ENCODE measurements around the gene RFX2. TPM values are rescaled to one million over a fixed set of nuclear protein-coding genes. Genes with fewer than 3 reads are reported as not detected.
"Not testable (repeated sequence)": the region's sequence is repeated elsewhere in the genome, so short reads cannot be mapped to it uniquely, and the experiment has no call there.

RFX2 gene
- total RNA-seq, 2 experiments from 2014 or later, result 4.7 to 6.0 TPM

DNA sequence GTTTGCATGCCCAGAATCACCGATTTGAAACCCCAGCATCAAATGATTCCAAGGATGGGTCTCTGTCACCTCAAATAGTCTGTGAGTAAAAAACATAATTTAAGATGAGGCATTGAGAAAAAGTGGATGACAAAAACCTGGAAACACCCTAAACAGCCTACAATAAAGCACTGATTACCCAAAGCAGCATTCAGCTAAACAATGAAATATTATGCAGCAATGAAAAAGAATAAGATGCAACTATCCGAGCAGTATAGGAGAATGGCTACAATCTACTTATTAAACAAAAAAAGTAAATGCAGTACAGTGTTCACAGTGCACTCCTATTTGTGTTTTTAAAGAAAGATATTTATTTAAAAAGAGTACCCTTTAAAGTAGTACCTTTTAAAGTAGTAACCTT lies 7.7 kb upstream of the RFX2 start:
- no peak for DNase-seq
- intact Hi-C loops (cut with micrococcal nuclease), result no loop called here
- no peak overlapping the region for H3K27ac Mint-ChIP-seq
- no peaks in the 10 kb centered on the region for H3K4me1 Mint-ChIP-seq (ENCODE audit: low read depth)
- CTCF ChIA-PET, result interaction anchor here (1.8 kb wide), 1 partner anchor 8 kb away, joined by 9 read pairs; no protein-coding TSS in a partner anchor
- peaks cover 3% of the 10 kb centered on the region for H3K27me3 Mint-ChIP-seq (ENCODE audit: low read depth)
- H3K36me3 Mint-ChIP-seq (ENCODE audit: low read depth), result peaks cover 2% of the 10 kb centered on the region
- H3K4me3 Mint-ChIP-seq, result no peak overlapping the region
- H3K9me3 Mint-ChIP-seq, result peaks cover 10% of the 10 kb centered on the region

DNA sequence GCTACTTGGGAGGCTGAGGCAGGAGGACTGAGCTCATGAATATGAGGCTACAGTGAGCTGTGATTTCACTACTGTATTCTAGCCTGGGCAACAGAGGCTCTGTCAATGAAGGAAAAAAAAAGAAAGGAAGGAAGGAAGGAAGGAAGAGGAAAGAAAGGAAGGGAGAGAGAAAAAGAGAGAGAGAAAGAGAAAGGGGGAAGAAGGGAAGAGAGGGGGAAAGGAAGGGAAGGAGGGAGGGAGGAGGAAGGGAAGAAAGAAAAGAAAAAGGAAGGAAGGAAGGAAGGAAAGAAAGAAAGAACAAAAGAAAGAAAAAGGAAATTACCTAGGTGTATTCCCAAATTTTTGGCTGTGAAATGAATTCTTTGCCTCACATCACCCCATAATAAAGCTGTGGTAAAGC lies 7.2 kb upstream of the RFX2 start:
- H3K27me3 Mint-ChIP-seq (ENCODE audit: low read depth), result peaks cover 3% of the 10 kb centered on the region
- CTCF ChIA-PET, result interaction anchor here (0.6 to 1.8 kb wide), 2 partner anchors 8 to 101 kb away, joined by 5 to 9 read pairs; no protein-coding TSS in a partner anchor
- peaks cover 2% of the 10 kb centered on the region for H3K36me3 Mint-ChIP-seq (ENCODE audit: low read depth)
- no peaks in the 10 kb centered on the region for H3K4me1 Mint-ChIP-seq (ENCODE audit: low read depth)
- intact Hi-C loops (cut with micrococcal nuclease), result no loop called here
- peaks cover 10% of the 10 kb centered on the region for H3K9me3 Mint-ChIP-seq
- DNase-seq, result no peak
- no peak overlapping the region for H3K27ac Mint-ChIP-seq
- H3K4me3 Mint-ChIP-seq, result no peak overlapping the region

DNA sequence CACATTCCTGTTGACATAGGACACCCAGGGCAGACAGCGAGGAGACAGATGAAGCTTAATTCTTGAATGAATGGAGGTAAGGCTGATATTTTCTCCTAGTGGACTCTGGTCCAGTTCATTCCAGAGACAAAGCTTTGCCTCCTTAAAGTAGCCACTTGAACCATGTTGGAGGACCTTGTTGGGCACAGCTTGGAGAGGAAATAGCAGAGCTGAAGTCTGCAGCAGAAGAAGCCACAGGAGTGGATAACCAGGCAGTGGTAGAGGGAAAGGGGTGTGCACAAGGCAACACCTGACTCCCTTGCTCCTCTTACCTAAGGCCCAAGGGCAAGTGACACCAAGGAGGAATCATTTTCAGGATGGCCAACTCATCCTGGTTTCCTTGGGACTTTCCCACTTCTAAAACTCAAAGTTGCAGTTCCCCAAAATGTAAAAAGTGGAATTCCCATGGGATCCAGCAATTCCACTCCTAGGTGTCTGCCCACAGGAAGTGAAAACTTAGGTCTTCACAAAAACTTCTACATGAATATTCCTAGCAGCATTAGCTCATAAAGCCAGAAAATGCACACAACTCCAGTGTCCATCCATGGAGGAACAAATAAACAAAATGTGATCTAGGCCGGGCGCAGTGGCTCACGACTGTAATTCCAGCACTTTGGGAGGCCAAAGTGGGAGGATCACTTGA lies 6.6 kb upstream of the RFX2 start:
- Mint-ChIP-seq H3K36me3 (ENCODE audit: low read depth) (peaks cover 2% of the 10 kb centered on the region), H3K4me1 (ENCODE audit: low read depth) (no peaks in the 10 kb centered on the region), H3K9me3 (peaks cover 10% of the 10 kb centered on the region), H3K27ac (no peak overlapping the region), H3K4me3 (no peak overlapping the region), H3K27me3 (ENCODE audit: low read depth) (peaks cover 3% of the 10 kb centered on the region)
- no peak for DNase-seq
- CTCF ChIA-PET, result interaction anchor here (0.6 to 1.8 kb wide), 3 partner anchors 9 to 149 kb away, joined by 4 to 9 read pairs (median 5); no protein-coding TSS in a partner anchor
- intact Hi-C loops (cut with micrococcal nuclease), result no loop called here

DNA sequence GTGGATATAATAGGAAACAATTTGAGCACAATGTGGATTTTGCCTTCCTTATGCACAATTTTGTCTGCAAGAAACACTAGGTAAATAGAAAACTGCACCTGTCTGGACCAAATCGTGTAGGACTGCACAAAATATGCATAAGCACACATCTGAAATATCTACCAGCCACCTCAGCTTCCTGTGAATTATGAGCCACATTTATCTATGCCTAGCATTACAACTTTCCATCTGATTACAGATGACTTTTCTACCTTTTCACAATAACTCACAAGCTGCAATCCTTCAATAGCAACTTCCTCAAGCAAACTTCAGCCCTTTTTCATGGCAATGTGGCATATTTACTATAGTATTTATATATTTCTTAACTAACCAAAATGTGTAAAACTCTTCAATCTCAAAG lies 5.7 kb upstream of the RFX2 start:
- no peak for DNase-seq
- H3K9me3 Mint-ChIP-seq, result peaks cover 10% of the 10 kb centered on the region
- peaks cover 3% of the 10 kb centered on the region for H3K27me3 Mint-ChIP-seq (ENCODE audit: low read depth)
- peaks cover 5% of the 10 kb centered on the region for H3K4me1 Mint-ChIP-seq (ENCODE audit: low read depth)
- no peak overlapping the region for H3K27ac Mint-ChIP-seq
- CTCF ChIA-PET, result interaction anchor here (0.9 to 1.9 kb wide), 3 partner anchors 10 to 148 kb away, joined by 4 to 10 read pairs (median 9); no protein-coding TSS in a partner anchor
- intact Hi-C loops (cut with micrococcal nuclease), result no loop called here
- H3K4me3 Mint-ChIP-seq, result no peak overlapping the region
- peaks cover 2% of the 10 kb centered on the region for H3K36me3 Mint-ChIP-seq (ENCODE audit: low read depth)

DNA sequence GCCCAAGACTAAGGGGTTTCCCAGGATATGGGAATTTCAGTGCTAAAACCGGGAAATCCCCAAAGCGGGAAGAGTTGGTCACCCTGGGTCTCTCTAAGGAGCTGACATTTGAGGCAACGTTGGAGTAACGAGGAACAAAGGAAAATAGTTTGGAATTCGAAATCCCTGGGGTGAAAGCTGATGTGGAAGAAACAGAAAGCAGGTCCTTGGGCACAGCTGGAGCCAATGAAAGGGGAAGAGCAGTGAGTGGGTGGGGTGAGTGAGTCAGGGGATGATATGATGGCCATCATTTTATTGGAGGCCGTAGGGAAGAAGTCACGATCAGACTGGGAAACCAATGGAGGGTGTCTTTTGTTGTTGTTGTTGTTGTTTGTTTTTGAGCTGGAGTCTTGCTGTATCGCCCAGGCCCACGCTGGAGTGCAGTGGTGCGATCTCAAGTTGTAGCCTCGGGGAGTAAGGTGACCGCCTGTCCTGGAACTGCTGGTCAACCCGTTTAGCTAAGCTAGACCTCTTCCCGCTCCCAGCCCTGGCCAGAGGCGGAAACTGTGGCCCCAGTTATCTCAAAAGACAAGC lies 3.4 kb upstream of the RFX2 start:
- CTCF ChIA-PET, result no interaction called here

DNA sequence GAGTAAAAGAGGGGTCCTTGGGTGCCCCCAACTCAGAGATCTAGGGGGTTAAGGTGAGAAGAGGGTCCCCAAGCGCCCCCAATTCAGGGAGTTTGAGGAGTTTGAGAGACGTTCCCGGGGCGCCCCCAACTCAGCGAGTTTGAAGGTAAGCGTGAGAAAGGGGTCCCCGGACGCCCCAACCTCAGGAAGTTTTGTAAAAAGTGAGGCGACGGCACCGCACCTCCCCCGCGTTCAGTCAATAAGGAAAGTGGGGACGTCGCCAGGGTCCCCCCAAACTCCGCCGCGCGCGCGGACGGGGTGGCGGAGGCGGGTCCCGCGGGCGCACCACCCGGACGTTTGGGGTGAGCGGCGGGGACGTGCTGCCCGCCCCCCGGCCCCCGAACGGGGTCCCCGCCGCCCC lies 353 bp downstream of the RFX2 start:
- H3K27me3 Mint-ChIP-seq (ENCODE audit: low read depth), result peaks cover 3% of the 10 kb centered on the region
- intact Hi-C loops (cut with micrococcal nuclease), result loop anchor here (1.0 to 2.0 kb wide), 5 partner anchors 51 to 629 kb away; partner anchors contain the start of genes RANBP3, TRIP10 and VMAC
- no peaks in the 10 kb centered on the region for H3K9me3 Mint-ChIP-seq
- H3K4me3 Mint-ChIP-seq, result peak overlapping the region; percentile 74
- no peaks in the 10 kb centered on the region for H3K36me3 Mint-ChIP-seq (ENCODE audit: low read depth)
- DNase-seq, result peak; percentile 15
- no peak overlapping the region for H3K27ac Mint-ChIP-seq
- peaks cover 22% of the 10 kb centered on the region for H3K4me1 Mint-ChIP-seq (ENCODE audit: low read depth)
- CTCF ChIA-PET, result no interaction called here

More for the DNA sequence above, 3.4 kb upstream of the RFX2 start:
- DNase-seq, result no peak
- no peak overlapping the region for H3K4me3 Mint-ChIP-seq
- peaks cover 2% of the 10 kb centered on the region for H3K9me3 Mint-ChIP-seq
- H3K4me1 Mint-ChIP-seq (ENCODE audit: low read depth), result peaks cover 15% of the 10 kb centered on the region
- no peaks in the 10 kb centered on the region for H3K36me3 Mint-ChIP-seq (ENCODE audit: low read depth)
- peaks cover 3% of the 10 kb centered on the region for H3K27me3 Mint-ChIP-seq (ENCODE audit: low read depth)
- intact Hi-C loops (cut with micrococcal nuclease), result no loop called here
- H3K27ac Mint-ChIP-seq, result no peak overlapping the region

DNA sequence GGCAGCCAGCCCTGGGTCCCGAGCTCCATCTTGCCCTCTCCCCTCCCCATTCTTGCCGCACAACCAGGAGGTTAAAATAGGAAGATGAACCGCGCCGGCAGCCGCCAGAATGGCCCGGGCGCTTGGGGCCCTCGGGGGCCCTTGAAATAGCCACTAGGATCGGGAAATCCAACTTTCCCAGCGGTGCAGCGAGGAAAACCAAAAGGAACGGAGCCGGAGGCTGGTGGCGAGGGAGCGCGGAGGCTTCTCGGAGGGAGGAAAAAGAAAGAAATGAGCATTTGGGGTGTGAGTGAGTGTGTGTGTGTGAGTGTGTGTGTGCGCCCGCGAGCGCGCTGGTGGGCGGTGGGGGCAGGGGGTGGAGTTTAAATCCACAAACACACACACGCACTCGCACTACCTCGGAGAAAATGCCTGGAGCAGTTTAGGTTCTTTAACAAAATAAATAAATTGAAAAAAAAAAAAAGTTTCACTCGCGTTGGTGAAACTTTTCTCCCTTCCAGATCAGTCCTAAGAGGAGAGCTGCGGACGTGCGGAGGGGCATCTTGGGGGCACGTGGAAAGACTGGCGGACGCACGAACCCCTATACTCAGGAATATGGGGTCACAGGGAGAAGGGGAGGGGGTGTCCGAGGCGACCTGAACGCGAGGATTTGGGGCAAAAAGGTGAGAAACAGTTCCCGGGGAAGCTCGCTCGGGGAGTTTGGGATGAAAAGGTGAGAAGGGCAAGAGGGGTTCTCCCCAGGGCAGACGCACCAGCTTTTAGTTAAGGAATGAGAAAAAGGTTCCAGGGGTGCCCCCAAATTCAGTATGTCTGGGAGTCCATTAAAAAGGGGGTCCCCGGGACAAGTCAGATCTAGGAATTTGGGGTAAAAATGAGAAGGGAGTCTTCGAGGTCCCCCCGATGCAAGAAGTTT lies 1.3 kb downstream of the RFX2 start:
- peaks cover 3% of the 10 kb centered on the region for H3K27me3 Mint-ChIP-seq (ENCODE audit: low read depth)
- H3K27ac Mint-ChIP-seq, result peak overlapping the region; percentile 52
- H3K36me3 Mint-ChIP-seq (ENCODE audit: low read depth), result no peaks in the 10 kb centered on the region
- H3K4me3 Mint-ChIP-seq, result peak overlapping the region; percentile 74
- no peaks in the 10 kb centered on the region for H3K9me3 Mint-ChIP-seq
- peak; percentile 53 for DNase-seq
- CTCF ChIA-PET, result interaction anchor here (0.7 kb wide), 1 partner anchor 387 kb away, joined by 3 read pairs; no protein-coding TSS in a partner anchor
- H3K4me1 Mint-ChIP-seq (ENCODE audit: low read depth), result peaks cover 22% of the 10 kb centered on the region
- intact Hi-C loops (cut with micrococcal nuclease), result no loop called here

DNA sequence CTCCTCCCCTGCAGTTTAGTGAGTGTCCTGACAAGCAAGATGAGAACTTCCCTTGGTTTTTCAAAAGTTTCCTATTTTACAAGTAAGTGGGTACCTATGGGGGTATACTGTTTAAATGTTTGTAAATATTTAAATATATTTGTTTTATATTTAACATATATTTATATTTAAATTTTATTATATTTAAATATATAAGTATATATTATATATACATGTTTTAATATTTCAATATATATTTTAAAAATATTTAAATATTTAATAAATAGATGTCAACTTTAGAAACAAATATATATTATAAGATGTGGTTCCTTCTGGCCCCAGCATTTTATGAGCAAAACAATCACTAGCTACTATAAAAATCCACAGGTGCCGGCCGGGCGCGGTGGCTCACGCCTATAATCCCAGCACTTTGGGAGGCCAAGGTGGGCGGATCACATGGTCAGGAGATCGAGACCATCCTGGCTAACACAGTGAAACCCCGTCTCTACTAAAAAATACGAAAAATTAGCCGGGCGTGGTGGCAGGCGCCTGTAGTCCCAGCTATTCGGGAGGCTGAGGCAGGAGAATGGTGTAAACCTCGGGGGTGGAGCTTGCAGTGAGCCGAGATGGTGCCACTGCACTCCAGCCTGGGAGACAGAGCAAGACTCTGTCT lies 3.5 kb downstream of the RFX2 start:
- intact Hi-C loops (cut with micrococcal nuclease); H3K27ac Mint-ChIP-seq; H3K4me3 Mint-ChIP-seq; H3K9me3 Mint-ChIP-seq; H3K27me3 Mint-ChIP-seq (ENCODE audit: low read depth); H3K36me3 Mint-ChIP-seq (ENCODE audit: low read depth); DNase-seq: not testable (repeated sequence)
- peaks cover 22% of the 10 kb centered on the region for H3K4me1 Mint-ChIP-seq (ENCODE audit: low read depth)
- CTCF ChIA-PET, result interaction anchor here (1.2 kb wide), 1 partner anchor 58 kb away, joined by 3 read pairs; no protein-coding TSS in a partner anchor

DNA sequence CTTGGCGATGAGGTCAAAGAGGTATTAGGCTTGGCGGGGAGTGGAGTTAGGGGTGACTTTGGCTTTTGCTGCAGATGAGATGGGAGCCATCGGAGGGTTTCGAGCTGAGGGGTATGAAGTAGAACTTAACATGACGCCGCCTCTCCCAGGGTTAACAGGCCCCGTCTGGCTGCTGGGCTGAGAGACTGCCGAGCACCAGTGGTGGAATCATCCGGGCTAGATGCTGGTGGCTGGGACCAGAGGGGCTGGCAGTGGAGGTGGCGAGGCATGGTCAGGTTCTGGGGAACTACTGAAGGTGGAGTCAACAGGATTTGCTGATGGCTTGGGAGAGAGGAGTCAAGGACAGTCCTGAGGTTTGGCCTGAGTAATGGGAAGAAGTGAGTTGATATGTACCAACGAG lies 4.9 kb downstream of the RFX2 start:
- intact Hi-C loops (cut with micrococcal nuclease), result no loop called here
- CTCF ChIA-PET, result no interaction called here
- H3K27ac Mint-ChIP-seq, result no peak overlapping the region
- no peak for DNase-seq
- H3K27me3 Mint-ChIP-seq (ENCODE audit: low read depth), result peaks cover 3% of the 10 kb centered on the region
- no peak overlapping the region for H3K4me3 Mint-ChIP-seq
- H3K9me3 Mint-ChIP-seq, result no peaks in the 10 kb centered on the region
- H3K4me1 Mint-ChIP-seq (ENCODE audit: low read depth), result peaks cover 20% of the 10 kb centered on the region
- H3K36me3 Mint-ChIP-seq (ENCODE audit: low read depth), result peaks cover 2% of the 10 kb centered on the region

DNA sequence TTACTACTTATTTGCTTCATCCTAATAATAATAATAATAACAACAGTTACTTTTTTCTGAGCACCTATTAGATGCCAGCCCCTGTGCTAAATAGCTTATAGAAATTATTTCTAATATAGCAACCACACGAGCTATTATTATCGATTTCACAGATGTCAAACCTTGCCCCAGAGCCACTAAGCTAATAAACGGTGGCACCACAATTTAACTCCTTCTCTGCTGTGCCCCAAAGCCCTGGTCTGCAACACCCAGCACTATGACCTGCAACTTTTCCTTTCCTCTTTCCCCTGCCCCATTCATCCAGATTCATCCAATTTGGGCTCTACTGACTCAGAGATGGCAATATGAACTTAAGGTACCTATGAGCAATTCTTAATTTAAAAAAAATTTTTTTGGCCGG lies 6.4 kb downstream of the RFX2 start:
- intact Hi-C loops (cut with micrococcal nuclease), result no loop called here
- Mint-ChIP-seq H3K27me3 (ENCODE audit: low read depth) (no peaks in the 10 kb centered on the region), H3K9me3 (peaks cover 5% of the 10 kb centered on the region), H3K27ac (no peak overlapping the region), H3K4me3 (no peak overlapping the region), H3K4me1 (ENCODE audit: low read depth) (peaks cover 18% of the 10 kb centered on the region), H3K36me3 (ENCODE audit: low read depth) (peaks cover 5% of the 10 kb centered on the region)
- CTCF ChIA-PET, result no interaction called here
- no peak for DNase-seq

DNA sequence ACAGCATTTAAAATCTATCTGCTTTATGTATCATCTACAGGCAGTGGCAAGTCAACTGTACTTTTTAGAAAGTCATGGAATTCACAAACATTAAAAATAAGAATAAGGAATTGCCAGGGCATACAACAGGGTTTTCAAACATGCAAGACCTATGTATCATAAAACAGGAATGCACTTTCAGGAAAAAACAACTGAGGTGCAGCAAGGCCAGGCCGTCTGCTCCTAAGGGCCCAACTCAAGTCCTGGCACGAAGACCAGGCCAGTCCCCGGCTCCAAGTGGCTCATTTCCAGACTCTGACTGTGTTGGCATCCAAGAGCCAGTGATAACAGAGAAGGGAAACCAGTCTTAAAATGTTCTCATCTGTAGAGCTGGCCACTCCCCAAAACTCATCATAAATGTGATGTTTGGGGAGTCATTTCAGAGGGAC lies 7.1 kb downstream of the RFX2 start:
- H3K27me3 Mint-ChIP-seq (ENCODE audit: low read depth), result no peaks in the 10 kb centered on the region
- intact Hi-C loops (cut with micrococcal nuclease), result no loop called here
- peaks cover 12% of the 10 kb centered on the region for H3K4me1 Mint-ChIP-seq (ENCODE audit: low read depth)
- H3K27ac Mint-ChIP-seq, result no peak overlapping the region
- DNase-seq, result no peak
- peaks cover 5% of the 10 kb centered on the region for H3K36me3 Mint-ChIP-seq (ENCODE audit: low read depth)
- H3K9me3 Mint-ChIP-seq, result peaks cover 5% of the 10 kb centered on the region
- no peak overlapping the region for H3K4me3 Mint-ChIP-seq
- CTCF ChIA-PET, result no interaction called here

DNA sequence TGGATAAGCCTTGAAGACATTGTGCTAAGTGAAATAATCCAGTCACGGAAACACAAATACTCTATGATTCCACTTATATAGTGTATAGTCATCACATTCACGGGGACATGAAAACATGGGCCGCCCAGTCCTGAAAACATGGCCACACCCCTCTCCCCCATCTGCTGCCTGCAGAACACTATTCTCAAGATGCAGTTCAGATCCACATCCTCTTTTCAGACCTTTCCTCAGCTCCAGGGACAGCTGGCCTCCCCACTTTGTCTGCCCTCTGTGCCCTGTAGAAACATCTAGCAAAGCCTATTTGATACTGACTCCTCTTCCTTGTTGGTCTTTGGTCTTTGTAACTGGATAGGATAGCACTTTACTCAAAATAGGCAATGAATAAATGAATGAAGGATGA lies 8.3 kb downstream of the RFX2 start:
- no peaks in the 10 kb centered on the region for H3K27me3 Mint-ChIP-seq (ENCODE audit: low read depth)
- H3K4me3 Mint-ChIP-seq, result no peak overlapping the region
- H3K27ac Mint-ChIP-seq, result no peak overlapping the region
- H3K36me3 Mint-ChIP-seq (ENCODE audit: low read depth), result peaks cover 5% of the 10 kb centered on the region
- CTCF ChIA-PET, result no interaction called here
- intact Hi-C loops (cut with micrococcal nuclease), result no loop called here
- H3K9me3 Mint-ChIP-seq, result peaks cover 5% of the 10 kb centered on the region
- no peak for DNase-seq
- H3K4me1 Mint-ChIP-seq (ENCODE audit: low read depth), result peaks cover 10% of the 10 kb centered on the region
